Tibial artery (tissue), 4 donors: ENCODE measurements around the gene DNMT3B.

ENCODE experiments used
- DNase-seq, 2 donors: peaks; one replicate each; pipeline ENCODE4 v3.0.0-alpha.2; 2019
- H3K27ac ChIP-seq, 2 donors: fragments of 200-600 bp; sonication (generic) in 1 of 2; 1 replicate in 1 of 2; 2 replicates in 1 of 2; pipeline ENCODE4 v1.5.1; 2018 to 2019; ENCODE audit warnings: mild to moderate bottlenecking in 1 of 2
- H3K27me3 ChIP-seq, 2 donors: fragments of 200-600 bp; sonication (generic) in 1 of 2; one replicate each; pipeline versions ENCODE4 v1.5.1 to v1.6.0; 2016 to 2019
- H3K36me3 ChIP-seq, 3 donors: fragments of 200-600 bp; sonication (generic) in 2 of 3; one replicate each; pipeline ENCODE4 v1.5.1; 2016 to 2019; ENCODE audit warnings: mild to moderate bottlenecking in 2 of 3
- H3K4me1 ChIP-seq, 4 donors: fragments of 200-600 bp; sonication (generic) in 2 of 4; 1 replicate in 3 of 4; 2 replicates in 1 of 4; pipeline ENCODE4 v1.5.1; 2016 to 2019
- H3K4me3 ChIP-seq, 2 donors: fragments of 200-600 bp; sonication (generic) in 1 of 2; 1 replicate in 1 of 2; 2 replicates in 1 of 2; pipeline ENCODE4 v1.5.1; 2018 to 2019; ENCODE audit warnings: mild to moderate bottlenecking in 2 of 2
- H3K9me3 ChIP-seq, 3 donors: fragments of 200-600 bp; sonication (generic) in 1 of 3; one replicate each; pipeline ENCODE4 v1.5.1; 2016 to 2019
- intact Hi-C: fragments of 100-400 bp; cut with DNase I; formaldehyde crosslinking; loops from one replicate; pipeline ENCODE4 v1.15.0; 2023; ENCODE audit warnings: low total_unique reads
- TF ChIP-seq, protein P1 (sequence below), 2 experiments: fragments of 200-600 bp in 1 of 2; fragments of 450-650 bp in 1 of 2; IDR thresholded peaks; one replicate each; pipeline ENCODE4 v1.5.1; 2017 to 2019; ENCODE audit warnings: antibody characterized with exemption in 2 of 2, mild to moderate bottlenecking in 1 of 2, moderate library complexity in 1 of 2

DNMT3B gene

DNA sequence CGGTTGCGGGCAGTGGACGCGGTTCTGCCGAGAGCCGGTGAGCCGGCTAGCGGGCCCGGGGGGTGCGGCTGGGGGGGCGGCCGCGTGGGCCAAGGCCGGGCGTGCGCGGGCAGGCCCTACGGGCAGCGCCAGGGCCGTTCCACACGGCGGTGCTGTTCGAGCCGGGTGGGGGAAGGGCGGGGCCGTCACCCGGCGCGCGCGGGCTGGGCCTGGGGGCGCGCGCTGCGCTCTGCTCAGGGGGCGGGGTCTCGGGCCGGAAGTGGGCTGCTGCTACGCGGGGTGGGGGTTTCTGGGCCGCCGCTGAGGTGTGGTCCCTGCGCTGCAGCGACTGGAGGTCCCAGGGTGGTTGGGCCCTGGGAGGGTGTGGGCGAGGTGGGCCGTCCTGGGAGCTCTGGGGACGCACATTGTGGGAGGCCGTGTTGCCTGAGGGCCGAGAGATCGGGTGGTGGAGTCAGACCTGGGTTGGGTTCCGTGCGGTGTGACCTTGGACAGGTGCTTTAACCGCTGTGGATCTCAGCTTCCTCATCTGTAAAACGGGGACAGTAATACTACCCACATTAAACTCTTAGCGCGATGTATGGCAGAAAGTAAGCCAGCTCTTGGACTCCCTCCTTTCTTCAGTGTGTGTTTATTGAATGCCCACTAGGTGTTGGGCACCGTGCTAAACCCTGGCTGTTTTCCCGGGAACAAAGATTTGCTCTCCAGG is 58.0 kb downstream of the DNMT3B start:
- intact Hi-C loops: no loop called here
- peak in 1 of 2 donors; percentile 46 for DNase-seq

DNA sequence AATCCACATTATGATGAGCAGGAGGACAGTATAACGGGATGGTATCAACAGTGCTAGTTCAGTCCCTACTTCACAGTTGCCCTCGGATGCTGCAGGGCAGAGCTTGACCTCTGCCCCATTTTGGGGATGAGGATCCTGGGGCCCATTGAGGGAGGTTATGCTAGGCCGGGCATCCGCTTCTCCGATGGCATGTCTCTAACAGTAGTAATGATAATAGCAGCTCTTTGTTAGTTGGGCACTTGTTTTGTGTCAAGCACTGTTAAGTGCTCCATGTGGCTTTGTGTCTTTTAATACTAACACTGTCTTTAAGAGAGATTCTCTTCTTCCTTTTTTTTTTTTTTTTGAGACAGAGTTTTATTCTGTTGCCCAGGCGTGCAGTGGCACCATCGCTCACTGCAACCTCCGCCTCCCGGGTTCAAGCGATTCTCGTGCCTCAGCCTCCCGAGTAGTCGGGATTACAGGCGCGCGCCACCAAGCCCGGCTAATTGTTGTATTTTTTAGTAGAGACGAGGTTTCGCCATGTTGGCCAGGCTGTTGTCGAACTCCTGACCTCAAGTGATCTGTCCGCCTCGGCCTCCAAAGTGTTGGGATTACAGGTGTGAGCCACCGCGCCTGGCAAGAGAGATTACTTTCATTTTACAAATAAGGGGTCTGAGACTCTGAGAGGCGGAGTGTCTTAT is 58.7 kb downstream of the DNMT3B start:
- Histone ChIP-seq H3K9me3 (no peaks in the 10 kb centered on the region), H3K4me3 (peak overlapping the region; percentile 77 to 88), H3K27ac (peak overlapping the region; percentile 84 to 96), H3K4me1 (peaks cover 3 to 45% (median 28%) of the 10 kb centered on the region in 4 donors), H3K36me3 (peaks cover 0 to 7% (median 0%) of the 10 kb centered on the region in 3 donors), H3K27me3 (no peaks in the 10 kb centered on the region)
- intact Hi-C loops: no loop called here
- TF ChIP-seq, protein P1, sequence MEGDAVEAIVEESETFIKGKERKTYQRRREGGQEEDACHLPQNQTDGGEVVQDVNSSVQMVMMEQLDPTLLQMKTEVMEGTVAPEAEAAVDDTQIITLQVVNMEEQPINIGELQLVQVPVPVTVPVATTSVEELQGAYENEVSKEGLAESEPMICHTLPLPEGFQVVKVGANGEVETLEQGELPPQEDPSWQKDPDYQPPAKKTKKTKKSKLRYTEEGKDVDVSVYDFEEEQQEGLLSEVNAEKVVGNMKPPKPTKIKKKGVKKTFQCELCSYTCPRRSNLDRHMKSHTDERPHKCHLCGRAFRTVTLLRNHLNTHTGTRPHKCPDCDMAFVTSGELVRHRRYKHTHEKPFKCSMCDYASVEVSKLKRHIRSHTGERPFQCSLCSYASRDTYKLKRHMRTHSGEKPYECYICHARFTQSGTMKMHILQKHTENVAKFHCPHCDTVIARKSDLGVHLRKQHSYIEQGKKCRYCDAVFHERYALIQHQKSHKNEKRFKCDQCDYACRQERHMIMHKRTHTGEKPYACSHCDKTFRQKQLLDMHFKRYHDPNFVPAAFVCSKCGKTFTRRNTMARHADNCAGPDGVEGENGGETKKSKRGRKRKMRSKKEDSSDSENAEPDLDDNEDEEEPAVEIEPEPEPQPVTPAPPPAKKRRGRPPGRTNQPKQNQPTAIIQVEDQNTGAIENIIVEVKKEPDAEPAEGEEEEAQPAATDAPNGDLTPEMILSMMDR (IDR thresholded peaks at IDR 0.05): no peak
- DNase-seq: no peak

More for the DNA sequence above, 58.0 kb downstream of the DNMT3B start:
- H3K9me3 ChIP-seq: no peaks in the 10 kb centered on the region
- peak overlapping the region; percentile 84 to 96 for H3K27ac ChIP-seq
- peak overlapping the region; percentile 77 to 88 for H3K4me3 ChIP-seq
- TF ChIP-seq, protein P1 (IDR thresholded peaks at IDR 0.05): no peak
- no peaks in the 10 kb centered on the region for H3K36me3 ChIP-seq
- H3K4me1 ChIP-seq: peaks cover 3 to 45% (median 28%) of the 10 kb centered on the region in 4 donors
- H3K27me3 ChIP-seq: no peaks in the 10 kb centered on the region

GRCh38 chr20:32822225-32822624 is 60.0 kb downstream of the DNMT3B start:
- no peaks in the 10 kb centered on the region for H3K27me3 ChIP-seq
- H3K9me3 ChIP-seq: no peaks in the 10 kb centered on the region
- H3K36me3 ChIP-seq: peaks cover 6 to 21% (median 14%) of the 10 kb centered on the region in 3 donors
- H3K27ac ChIP-seq: no peak overlapping the region
- DNase-seq: no peak
- intact Hi-C loops: no loop called here
- TF ChIP-seq, protein P1 (IDR thresholded peaks at IDR 0.05): no peak
- peaks cover 3 to 45% (median 28%) of the 10 kb centered on the region in 4 donors for H3K4me1 ChIP-seq
- no peak overlapping the region for H3K4me3 ChIP-seq

DNA sequence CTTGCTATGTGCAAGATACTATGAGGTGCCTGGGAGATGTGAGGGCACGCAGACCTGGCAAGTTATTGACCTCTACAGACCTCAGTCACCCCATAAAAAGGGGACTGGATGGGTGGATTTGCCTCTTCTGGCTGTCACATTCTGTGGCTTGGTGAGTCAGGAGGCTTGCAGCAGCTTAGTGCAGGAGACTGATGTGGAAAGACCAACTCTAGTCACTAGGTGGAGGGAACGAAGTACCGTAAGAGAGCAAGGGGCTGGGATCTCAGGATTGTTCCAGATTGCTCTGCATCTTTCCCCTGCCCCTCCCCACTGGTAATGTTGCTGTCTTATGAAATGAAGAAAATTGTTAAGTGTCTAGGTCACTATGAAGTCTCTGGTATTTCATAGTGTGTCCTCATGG is 60.9 kb downstream of the DNMT3B start:
- intact Hi-C loops: no loop called here
- no peaks in the 10 kb centered on the region for H3K9me3 ChIP-seq
- H3K27ac ChIP-seq: no peak overlapping the region
- TF ChIP-seq, protein P1 (IDR thresholded peaks at IDR 0.05): no peak
- H3K27me3 ChIP-seq: no peaks in the 10 kb centered on the region
- H3K4me3 ChIP-seq: no peak overlapping the region
- peaks cover 12 to 29% (median 18%) of the 10 kb centered on the region in 3 donors for H3K36me3 ChIP-seq
- peak in 1 of 2 donors; percentile 48 for DNase-seq
- peaks cover 3 to 49% (median 29%) of the 10 kb centered on the region in 4 donors for H3K4me1 ChIP-seq

GRCh38 chr20:32823737-32824588 is 61.8 kb downstream of the DNMT3B start:
- Histone ChIP-seq H3K27me3 (no peaks in the 10 kb centered on the region), H3K4me1 (peaks cover 3 to 58% (median 30%) of the 10 kb centered on the region in 4 donors), H3K9me3 (no peaks in the 10 kb centered on the region), H3K4me3 (no peak overlapping the region), H3K27ac (no peak overlapping the region), H3K36me3 (peaks cover 12 to 38% (median 18%) of the 10 kb centered on the region in 3 donors)
- no peak for DNase-seq
- intact Hi-C loops: no loop called here
- TF ChIP-seq, protein P1 (IDR thresholded peaks at IDR 0.05): no peak
